H9 (cell line): Measurements from ENCODE around the gene PRDM1. TPM values are rescaled to one million over a fixed set of nuclear protein-coding genes. Genes with fewer than 3 reads are reported as not detected.

Source experiments
- DNase-seq: peaks from one replicate; pipeline ENCODE4 v3.0.0-alpha.2; 2017
- H2AFZ ChIP-seq: one replicate; pipeline ENCODE4 v1.6.1; 2013; ENCODE audit warnings: mild to moderate bottlenecking, low read length, control low read depth, moderate library complexity
- H2AK5ac ChIP-seq: 2 replicates; pipeline ENCODE4 v1.6.1; 2013; ENCODE audit warnings: low read length, control low read depth, mixed read lengths; ENCODE audit not compliant: insufficient read length
- H2BK120ac ChIP-seq: one replicate; pipeline ENCODE4 v1.6.1; 2013; ENCODE audit warnings: low read depth, mild to moderate bottlenecking, low read length, control low read depth, inconsistent platforms; ENCODE audit not compliant: poor library complexity, severe bottlenecking
- H2BK12ac ChIP-seq: 2 replicates; pipeline ENCODE4 v1.6.1; 2013; ENCODE audit warnings: low read length, control low read depth, mixed read lengths, low read depth; ENCODE audit not compliant: insufficient read length
- H2BK15ac ChIP-seq: 2 replicates; pipeline ENCODE4 v1.6.1; 2013; ENCODE audit warnings: low read depth, low read length, control low read depth
- H2BK20ac ChIP-seq: one replicate; pipeline ENCODE4 v1.6.1; 2013; ENCODE audit warnings: low read depth, mild to moderate bottlenecking, low read length, control low read depth, inconsistent platforms; ENCODE audit not compliant: poor library complexity, severe bottlenecking
- H2BK5ac ChIP-seq: 2 replicates; pipeline ENCODE4 v1.6.1; 2013; ENCODE audit warnings: low read length, control low read depth, mixed read lengths; ENCODE audit not compliant: insufficient read length
- H3K14ac ChIP-seq: 2 replicates; pipeline ENCODE4 v1.6.1; 2013; ENCODE audit warnings: low read length, control low read depth; ENCODE audit not compliant: insufficient read depth
- H3K18ac ChIP-seq: 2 replicates; pipeline ENCODE4 v1.6.1; 2013; ENCODE audit warnings: low read depth, mild to moderate bottlenecking, mixed read lengths, low read length, control low read depth; ENCODE audit not compliant: insufficient read length
- H3K23ac ChIP-seq: 2 replicates; pipeline ENCODE4 v1.6.1; 2013; ENCODE audit warnings: low read length, control low read depth, mixed read lengths, low read depth; ENCODE audit not compliant: insufficient read length
- H3K23me2 ChIP-seq: 2 replicates; pipeline ENCODE4 v1.6.1; 2013; ENCODE audit warnings: low read depth, mild to moderate bottlenecking, mixed read lengths, low read length, control low read depth; ENCODE audit not compliant: insufficient read length, poor library complexity, severe bottlenecking
- H3K27ac ChIP-seq: 2 replicates; pipeline ENCODE4 v1.5.1; 2013; ENCODE audit warnings: low read length, control low read depth, mixed read lengths, low read depth; ENCODE audit not compliant: insufficient read length
- H3K27me3 ChIP-seq: 2 replicates; pipeline ENCODE4 v1.6.1; 2013; ENCODE audit warnings: low read length, control low read depth, inconsistent platforms; ENCODE audit not compliant: insufficient read depth
- H3K4ac ChIP-seq: 2 replicates; pipeline ENCODE4 v1.6.1; 2013; ENCODE audit warnings: low read depth, mild to moderate bottlenecking, control low read depth, inconsistent platforms, low read length, moderate library complexity
- H3K4me1 ChIP-seq: 2 replicates; pipeline ENCODE4 v1.6.1; 2013; ENCODE audit warnings: low read length, control low read depth, inconsistent platforms; ENCODE audit not compliant: insufficient read depth
- H3K4me2 ChIP-seq: 2 replicates; pipeline ENCODE4 v1.6.1; 2013; ENCODE audit warnings: low read length, control low read depth, mixed read lengths; ENCODE audit not compliant: insufficient read length, insufficient read depth
- H3K56ac ChIP-seq: 2 replicates; pipeline ENCODE4 v1.6.1; 2013; ENCODE audit warnings: low read depth, mild to moderate bottlenecking, mixed read lengths, low read length, control low read depth; ENCODE audit not compliant: insufficient read length
- H3K79me1 ChIP-seq: 2 replicates; pipeline ENCODE4 v1.6.1; 2013; ENCODE audit warnings: low read depth, mild to moderate bottlenecking, moderate library complexity, low read length, control low read depth, inconsistent platforms; ENCODE audit not compliant: insufficient read depth, poor library complexity, severe bottlenecking
- H3K79me2 ChIP-seq: 2 replicates; pipeline ENCODE4 v1.6.1; 2013; ENCODE audit warnings: low read length, control low read depth, inconsistent platforms; ENCODE audit not compliant: insufficient read depth
- H3K9ac ChIP-seq: 2 replicates; pipeline ENCODE4 v1.6.1; 2013; ENCODE audit warnings: low read length, control low read depth, mixed read lengths; ENCODE audit not compliant: insufficient read length; ENCODE audit errors: extremely low read depth
- H3K9me3 ChIP-seq: one replicate; pipeline ENCODE4 v1.6.1; 2013; ENCODE audit warnings: low read depth, low read length, inconsistent platforms; ENCODE audit not compliant: control insufficient read depth
- H3T11ph ChIP-seq: one replicate; pipeline ENCODE4 v1.6.1; 2013; ENCODE audit warnings: mild to moderate bottlenecking, low read length, control low read depth, inconsistent platforms
- H4K20me1 ChIP-seq: one replicate; pipeline ENCODE4 v1.6.1; 2013; ENCODE audit not compliant: control insufficient read depth, insufficient read length, insufficient read depth
- H4K5ac ChIP-seq: 2 replicates; pipeline ENCODE4 v1.6.1; 2013; ENCODE audit warnings: low read depth, mild to moderate bottlenecking, mixed read lengths, low read length, control low read depth; ENCODE audit not compliant: insufficient read length
- H4K8ac ChIP-seq: replicated peaks from 2 replicates; pipeline ENCODE4 v1.6.1; 2013; ENCODE audit warnings: low read length, control low read depth, mixed read lengths, low read depth; ENCODE audit not compliant: insufficient read length
- H4K91ac ChIP-seq: 2 replicates; pipeline ENCODE4 v1.6.1; 2013; ENCODE audit warnings: low read depth, mild to moderate bottlenecking, moderate library complexity, mixed read lengths, low read length, control low read depth; ENCODE audit not compliant: insufficient read length
- H3K27ac Mint-ChIP-seq, 3 experiments: 2 replicates in 2 of 3; 3 replicates in 1 of 3; pipeline ENCODE4 v1.8.0; 2020 to 2021; ENCODE audit warnings: mixed read lengths in 3 of 3, mild to moderate bottlenecking in 1 of 3, moderate library complexity in 1 of 3
- H3K27me3 Mint-ChIP-seq: 2 replicates; pipeline ENCODE4 v1.8.0; 2021; ENCODE audit warnings: low read depth, mild to moderate bottlenecking, moderate library complexity, mixed read lengths
- H3K36me3 Mint-ChIP-seq, 3 experiments: 2 replicates in 2 of 3; 3 replicates in 1 of 3; pipeline ENCODE4 v1.8.0; 2020 to 2021; ENCODE audit warnings: low read depth in 3 of 3, mixed read lengths in 3 of 3; ENCODE audit not compliant: insufficient read depth in 1 of 3
- H3K4me1 Mint-ChIP-seq, 2 experiments: 2 replicates each; pipeline ENCODE4 v1.8.0; 2020; ENCODE audit warnings: mixed read lengths in 2 of 2
- H3K4me3 Mint-ChIP-seq, 2 experiments: 2 replicates in 1 of 2; 3 replicates in 1 of 2; pipeline ENCODE4 v1.8.0; 2020 to 2021; ENCODE audit warnings: mild to moderate bottlenecking in 2 of 2, mixed read lengths in 2 of 2, moderate library complexity in 1 of 2
- H3K9me3 Mint-ChIP-seq, 2 experiments: 2 replicates in 1 of 2; 3 replicates in 1 of 2; pipeline ENCODE4 v1.8.0; 2020; ENCODE audit warnings: mild to moderate bottlenecking in 2 of 2, mixed read lengths in 2 of 2, moderate library complexity in 1 of 2
- CTCF ChIP-seq: fragments of 200-600 bp; sonication (generic); conservative IDR thresholded peaks from 3 replicates; pipeline ENCODE4 v1.8.0; 2021; ENCODE audit warnings: antibody characterized with exemption, mild to moderate bottlenecking
- WGBS: extraction: QIAGEN DNeasy Blood & Tissue Kit; methylation state at CpG from one replicate; pipeline ENCODE4 v1.1.7; 2013; ENCODE audit warnings: missing lambda C conversion rate, low lambda C conversion rate, mixed read lengths; ENCODE audit not compliant: insufficient read length; ENCODE audit errors: extremely low coverage; 5-methylcytosine and 5-hydroxymethylcytosine counted together
- total RNA-seq: library from RNA; stranded (reverse); gene quantifications from 2 replicates; pipeline ENCODE4 v1.2.1, GENCODE V29; 2021

The PRDM1 gene
- total RNA-seq, 1 experiment from 2014 or later: 2.9 TPM

GRCh38 chr6:106155219-106155830 lies 69.2 kb downstream of the PRDM1 start:
- peaks cover 3% of the 10 kb centered on the region; the same call in 1 of the 2 replicates for H3K4me1 ChIP-seq
- no peak overlapping the region for H3T11ph ChIP-seq
- Mint-ChIP-seq H3K27ac (peak overlapping the region in 1 of 3 experiments; percentile 7; a peak in 1 of 7 replicates), H3K4me3 (no peak overlapping the region), H3K4me1 (peaks cover 11 to 32% of the 10 kb centered on the region in 2 experiments), H3K27me3 (no peaks in the 10 kb centered on the region), H3K9me3 (no peaks in the 10 kb centered on the region; a peak in 1 of 5 replicates), H3K36me3 (no peaks in the 10 kb centered on the region)
- no peak overlapping the region for H2BK120ac ChIP-seq
- H3K4ac ChIP-seq: no peak overlapping the region
- no peak overlapping the region for H3K4me2 ChIP-seq
- WGBS: no CpG with 5 or more reads among the region's 12 CpGs
- H2BK20ac ChIP-seq: no peak overlapping the region
- H3K27ac ChIP-seq: no peak overlapping the region
- no peak overlapping the region for H3K56ac ChIP-seq
- H2BK12ac ChIP-seq: no peak overlapping the region
- H4K8ac ChIP-seq: no peak overlapping the region
- no peak for DNase-seq
- H3K23ac ChIP-seq: no peak overlapping the region
- H4K5ac ChIP-seq: no peak overlapping the region
- no peaks in the 10 kb centered on the region for H3K79me1 ChIP-seq
- H2BK15ac ChIP-seq: no peak overlapping the region
- H3K79me2 ChIP-seq: no peaks in the 10 kb centered on the region
- no peak overlapping the region for H3K9ac ChIP-seq
- H3K23me2 ChIP-seq: no peaks in the 10 kb centered on the region
- no peak overlapping the region for H2AFZ ChIP-seq
- H2AK5ac ChIP-seq: no peak overlapping the region
- H4K20me1 ChIP-seq: no peaks in the 10 kb centered on the region
- no peak overlapping the region for H4K91ac ChIP-seq
- no peak overlapping the region for H3K14ac ChIP-seq
- TF ChIP-seq CTCF: peak; percentile 39; the same call in 2 of the 3 replicates
- no peak overlapping the region for H2BK5ac ChIP-seq
- H3K9me3 ChIP-seq: no peaks in the 10 kb centered on the region
- H3K18ac ChIP-seq: no peak overlapping the region
- no peaks in the 10 kb centered on the region for H3K27me3 ChIP-seq
